Measurements from ENCODE around the gene PRR19.
A peak's percentile ranks its signal among the peaks of the same experiment; 100 is the strongest.

Gene PRR19

DNA sequence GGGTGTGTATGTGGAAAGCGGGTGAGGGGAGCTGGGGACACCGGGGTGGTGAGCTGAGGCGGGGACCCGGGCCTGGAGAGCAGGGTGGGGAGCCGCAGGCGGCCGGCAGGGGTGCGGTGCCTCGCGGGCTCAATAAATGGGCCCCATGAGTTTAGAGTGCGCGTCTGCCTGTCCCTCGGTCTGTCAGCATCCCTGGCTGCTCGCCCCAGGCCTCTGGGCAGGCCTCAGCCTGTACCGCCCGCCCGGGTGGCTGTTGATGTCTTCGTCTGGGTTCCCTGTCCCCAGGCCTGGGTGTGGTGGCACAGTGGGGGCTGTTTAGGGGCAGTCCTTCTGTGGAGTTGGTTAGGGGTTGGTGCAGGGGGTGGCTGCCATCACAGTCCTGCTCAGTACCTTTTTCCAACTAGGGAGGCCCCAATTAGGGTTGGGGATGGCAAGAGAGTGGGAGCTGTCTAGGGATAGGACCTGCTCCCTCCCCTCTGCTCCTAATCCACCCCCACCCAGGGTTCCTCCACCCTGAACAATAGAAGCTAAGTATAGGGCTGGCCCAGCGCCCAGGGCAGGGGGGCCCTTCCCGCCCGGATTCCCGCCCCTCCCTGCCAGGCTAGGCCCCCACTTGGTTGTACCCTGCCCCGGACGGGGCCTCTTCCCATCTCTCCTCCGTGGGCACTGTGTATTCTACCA, 20.6 kb upstream of the PRR19 start:
- H3K27ac Mint-ChIP-seq, result peak overlapping the region in 1 of 3 experiments; percentile 95
- no peaks in the 10 kb centered on the region for H3K36me3 Mint-ChIP-seq (ENCODE audit: low read depth)
- H3K9me3 Mint-ChIP-seq, result no peaks in the 10 kb centered on the region
- peak overlapping the region; percentile 85 to 92 (median 86) for H3K4me3 Mint-ChIP-seq
- TF ChIP-seq, protein P1, sequence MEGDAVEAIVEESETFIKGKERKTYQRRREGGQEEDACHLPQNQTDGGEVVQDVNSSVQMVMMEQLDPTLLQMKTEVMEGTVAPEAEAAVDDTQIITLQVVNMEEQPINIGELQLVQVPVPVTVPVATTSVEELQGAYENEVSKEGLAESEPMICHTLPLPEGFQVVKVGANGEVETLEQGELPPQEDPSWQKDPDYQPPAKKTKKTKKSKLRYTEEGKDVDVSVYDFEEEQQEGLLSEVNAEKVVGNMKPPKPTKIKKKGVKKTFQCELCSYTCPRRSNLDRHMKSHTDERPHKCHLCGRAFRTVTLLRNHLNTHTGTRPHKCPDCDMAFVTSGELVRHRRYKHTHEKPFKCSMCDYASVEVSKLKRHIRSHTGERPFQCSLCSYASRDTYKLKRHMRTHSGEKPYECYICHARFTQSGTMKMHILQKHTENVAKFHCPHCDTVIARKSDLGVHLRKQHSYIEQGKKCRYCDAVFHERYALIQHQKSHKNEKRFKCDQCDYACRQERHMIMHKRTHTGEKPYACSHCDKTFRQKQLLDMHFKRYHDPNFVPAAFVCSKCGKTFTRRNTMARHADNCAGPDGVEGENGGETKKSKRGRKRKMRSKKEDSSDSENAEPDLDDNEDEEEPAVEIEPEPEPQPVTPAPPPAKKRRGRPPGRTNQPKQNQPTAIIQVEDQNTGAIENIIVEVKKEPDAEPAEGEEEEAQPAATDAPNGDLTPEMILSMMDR (IDR thresholded peaks at IDR 0.05; ENCODE audit: unreplicated experiment in 3 of 3), result no peak
- peaks cover 42% of the 10 kb centered on the region for H3K4me1 Mint-ChIP-seq
- H3K27me3 Mint-ChIP-seq (ENCODE audit: low read depth), result peaks cover 4% of the 10 kb centered on the region

DNA sequence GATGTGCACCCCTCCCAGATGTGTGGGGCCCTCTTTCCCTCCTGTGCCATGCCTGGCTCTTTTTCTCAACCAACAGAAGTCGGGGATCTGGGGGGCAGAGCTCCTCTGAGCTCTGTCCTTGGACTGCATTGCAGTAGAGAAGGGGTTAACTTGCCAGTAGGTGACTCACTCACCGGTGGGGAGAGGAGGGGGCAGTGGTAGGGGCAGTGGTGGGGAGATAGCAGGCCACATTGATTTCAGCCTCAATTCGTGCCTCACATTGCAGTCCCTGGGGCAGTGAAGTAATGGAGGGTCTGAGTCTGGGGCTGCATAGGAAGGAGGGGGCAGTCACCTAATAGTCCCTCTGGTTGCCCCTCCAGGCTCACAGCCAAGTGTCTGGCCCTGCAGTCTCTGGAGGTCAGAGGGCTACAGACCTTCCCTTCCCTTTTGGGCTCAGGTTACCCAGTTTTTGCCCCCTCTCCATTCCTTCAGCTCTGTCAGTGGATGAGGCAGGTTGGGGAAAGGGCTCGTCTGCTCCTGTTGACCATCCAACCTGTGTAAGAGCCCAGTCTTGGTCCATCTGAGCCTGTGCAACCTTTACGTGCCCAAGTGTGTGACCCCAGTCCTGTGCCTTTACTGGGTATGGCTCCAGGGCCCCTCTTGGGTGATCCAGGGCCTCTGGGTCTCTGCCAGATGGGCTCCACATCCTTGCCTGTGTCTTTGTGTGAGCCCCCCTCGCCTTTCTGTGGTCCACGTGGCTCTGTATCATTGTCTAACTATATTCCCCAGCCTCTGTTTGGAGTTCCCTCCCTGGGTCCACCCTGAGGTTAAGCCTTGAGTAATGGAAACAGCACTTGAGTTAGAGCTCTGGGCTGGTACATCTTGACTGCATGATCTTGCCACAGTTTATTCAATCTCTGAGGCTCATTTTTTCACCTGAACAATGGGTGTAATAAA, 19.8 kb upstream of the PRR19 start:
- TF ChIP-seq, protein P1 (IDR thresholded peaks at IDR 0.05; ENCODE audit: unreplicated experiment in 3 of 3), result no peak
- Mint-ChIP-seq H3K27me3 (ENCODE audit: low read depth) (peaks cover 4% of the 10 kb centered on the region), H3K4me3 (peak overlapping the region; percentile 85 to 92 (median 86)), H3K4me1 (peaks cover 43% of the 10 kb centered on the region), H3K9me3 (no peaks in the 10 kb centered on the region), H3K36me3 (ENCODE audit: low read depth) (no peaks in the 10 kb centered on the region), H3K27ac (peak overlapping the region in 1 of 3 experiments; percentile 95)

DNA sequence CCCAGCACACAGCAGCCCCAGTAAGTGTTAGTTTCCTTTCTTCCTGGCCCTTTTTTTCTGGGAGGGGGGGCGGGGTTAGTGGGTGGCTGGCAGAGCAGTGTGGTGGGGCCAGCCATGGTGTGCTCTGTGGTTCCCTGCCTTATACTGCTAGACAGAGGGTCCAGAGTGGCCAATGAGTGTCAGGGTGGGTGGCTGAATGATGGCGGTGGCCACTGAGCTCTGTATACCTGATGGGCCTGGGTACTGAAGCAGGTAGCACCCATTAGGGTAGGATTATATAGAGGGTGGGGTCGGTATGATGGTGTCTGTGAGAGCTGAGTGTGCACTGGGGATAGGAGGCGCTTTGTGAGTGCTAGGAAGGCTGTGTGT, 19.1 kb upstream of the PRR19 start:
- H3K27me3 Mint-ChIP-seq (ENCODE audit: low read depth), result peaks cover 4% of the 10 kb centered on the region
- H3K36me3 Mint-ChIP-seq (ENCODE audit: low read depth), result no peaks in the 10 kb centered on the region
- peak overlapping the region in 2 of 3 experiments; percentile 85 to 86 for H3K4me3 Mint-ChIP-seq
- H3K9me3 Mint-ChIP-seq, result no peaks in the 10 kb centered on the region
- TF ChIP-seq, protein P1 (IDR thresholded peaks at IDR 0.05; ENCODE audit: unreplicated experiment in 3 of 3), result no peak
- H3K4me1 Mint-ChIP-seq, result peaks cover 37% of the 10 kb centered on the region
- no peak overlapping the region for H3K27ac Mint-ChIP-seq

GRCh38 chr19:42283188-42284065, 18.5 kb upstream of the PRR19 start:
- Mint-ChIP-seq H3K27ac (no peak overlapping the region), H3K4me1 (peaks cover 31% of the 10 kb centered on the region), H3K36me3 (ENCODE audit: low read depth) (no peaks in the 10 kb centered on the region), H3K9me3 (no peaks in the 10 kb centered on the region), H3K4me3 (no peak overlapping the region), H3K27me3 (ENCODE audit: low read depth) (peaks cover 4% of the 10 kb centered on the region)
- TF ChIP-seq, protein P1 (IDR thresholded peaks at IDR 0.05; ENCODE audit: unreplicated experiment in 3 of 3), result no peak

GRCh38 chr19:42284066-42284501, 17.8 kb upstream of the PRR19 start:
- no peak overlapping the region for H3K4me3 Mint-ChIP-seq
- H3K9me3 Mint-ChIP-seq, result no peaks in the 10 kb centered on the region
- H3K4me1 Mint-ChIP-seq, result peaks cover 24% of the 10 kb centered on the region
- H3K36me3 Mint-ChIP-seq (ENCODE audit: low read depth), result no peaks in the 10 kb centered on the region
- H3K27me3 Mint-ChIP-seq (ENCODE audit: low read depth), result peaks cover 4% of the 10 kb centered on the region
- TF ChIP-seq, protein P1 (IDR thresholded peaks at IDR 0.05; ENCODE audit: unreplicated experiment in 3 of 3), result no peak
- no peak overlapping the region for H3K27ac Mint-ChIP-seq
